Liver (tissue), 3 donors: Measurements from ENCODE around the gene DOCK6.

ENCODE experiments used
- TAF1 ChIP-seq: conservative IDR thresholded peaks from 2 replicates; pipeline ENCODE4 v1.6.1; 2016; ENCODE audit warnings: antibody characterized with exemption, mild to moderate bottlenecking
- TF ChIP-seq, protein P1 (sequence below): fragments of 150-350 bp; IDR thresholded peaks from 2 replicates; pipeline ENCODE4 v1.5.1; 2017; ENCODE audit warnings: improper control_type of control experiment, low read depth, low read length; ENCODE audit not compliant: missing input control
- TF ChIP-seq, protein P2 (sequence below): IDR thresholded peaks from 2 replicates; pipeline ENCODE4 v1.6.1; 2016; ENCODE audit warnings: antibody characterized with exemption
- donor health status: healthy.
- donor health status: healthy.

DNA sequence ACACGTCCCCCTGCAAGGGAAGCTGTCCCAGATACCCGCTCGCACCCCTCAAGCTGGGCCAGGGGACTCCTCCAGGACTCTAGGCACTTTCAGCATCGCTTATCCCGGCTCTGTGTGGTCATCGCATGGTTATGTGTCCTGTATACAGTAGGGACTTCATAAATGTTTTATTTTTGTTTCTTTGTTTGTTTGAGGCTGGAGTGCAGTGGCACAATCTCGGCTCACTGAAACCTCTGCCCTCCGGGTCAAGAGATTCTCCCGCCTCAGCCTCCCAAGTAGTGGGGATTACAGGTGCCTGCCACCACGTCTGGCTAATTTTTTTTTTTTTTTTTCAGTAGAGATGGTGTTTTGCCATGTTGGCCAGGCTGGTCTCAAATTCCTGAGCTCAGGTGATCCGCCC, 15.4 kb downstream of the DOCK6 start:
- TF ChIP-seq, protein P1, sequence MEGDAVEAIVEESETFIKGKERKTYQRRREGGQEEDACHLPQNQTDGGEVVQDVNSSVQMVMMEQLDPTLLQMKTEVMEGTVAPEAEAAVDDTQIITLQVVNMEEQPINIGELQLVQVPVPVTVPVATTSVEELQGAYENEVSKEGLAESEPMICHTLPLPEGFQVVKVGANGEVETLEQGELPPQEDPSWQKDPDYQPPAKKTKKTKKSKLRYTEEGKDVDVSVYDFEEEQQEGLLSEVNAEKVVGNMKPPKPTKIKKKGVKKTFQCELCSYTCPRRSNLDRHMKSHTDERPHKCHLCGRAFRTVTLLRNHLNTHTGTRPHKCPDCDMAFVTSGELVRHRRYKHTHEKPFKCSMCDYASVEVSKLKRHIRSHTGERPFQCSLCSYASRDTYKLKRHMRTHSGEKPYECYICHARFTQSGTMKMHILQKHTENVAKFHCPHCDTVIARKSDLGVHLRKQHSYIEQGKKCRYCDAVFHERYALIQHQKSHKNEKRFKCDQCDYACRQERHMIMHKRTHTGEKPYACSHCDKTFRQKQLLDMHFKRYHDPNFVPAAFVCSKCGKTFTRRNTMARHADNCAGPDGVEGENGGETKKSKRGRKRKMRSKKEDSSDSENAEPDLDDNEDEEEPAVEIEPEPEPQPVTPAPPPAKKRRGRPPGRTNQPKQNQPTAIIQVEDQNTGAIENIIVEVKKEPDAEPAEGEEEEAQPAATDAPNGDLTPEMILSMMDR: no peak
- no peak for TF ChIP-seq TAF1
- TF ChIP-seq, protein P2, sequence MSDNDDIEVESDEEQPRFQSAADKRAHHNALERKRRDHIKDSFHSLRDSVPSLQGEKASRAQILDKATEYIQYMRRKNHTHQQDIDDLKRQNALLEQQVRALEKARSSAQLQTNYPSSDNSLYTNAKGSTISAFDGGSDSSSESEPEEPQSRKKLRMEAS: no peak
